ENCODE data around the gene VAMP2. TPM values are rescaled to one million over a fixed set of nuclear protein-coding genes. Genes with fewer than 3 reads are reported as not detected.

The VAMP2 gene
- total and polyA plus RNA-seq, 2 of the 4 experiments (the other 2 are of a cell fraction), result 2.3 to 33.3 TPM

GRCh38 chr17:8167526-8167925 is 4.8 kb upstream of the VAMP2 start:
- CTCF ChIA-PET, result no interaction called here
- BruUV-seq (replicated peaks), result no TSS peak
- WGBS, 2 experiments (ENCODE audit: extremely low coverage in 2 of 2, insufficient read length in 1 of 2), result 70% methylated on average over 2 of the region's 3 CpGs; no CpG with 5 or more reads in 1 of the 2 experiments

More at GRCh38 chr17:8167526-8167925, 4.8 kb upstream of the VAMP2 start:
- H4K8ac ChIP-seq (ENCODE audit: low read depth in 2 of 2, low read length in 2 of 2), result no peak overlapping the region
- H3K9me1 ChIP-seq (ENCODE audit: insufficient read depth, low read length), result peaks cover 4% of the 10 kb centered on the region; the same call in 1 of the 2 replicates
- TF ChIP-seq NFE2L2 (IDR thresholded peaks at IDR 0.05; ENCODE audit: low read depth, low read length) (no peak), FOS (IDR thresholded peaks at IDR 0.05; ENCODE audit: low read depth, low read length) (no peak), SMC3 (IDR thresholded peaks at IDR 0.05; ENCODE audit: low read depth, low read length) (no peak), MAFK (IDR thresholded peaks at IDR 0.05; ENCODE audit: low read depth, low read length) (no peak)
- no peak overlapping the region for H2AK5ac ChIP-seq (ENCODE audit: low read depth, low read length)
- H3K79me1 ChIP-seq (ENCODE audit: low read depth in 1 of 2, low read length in 2 of 2), result peaks cover 6% of the 10 kb centered on the region in 2 experiments; a peak in 2 of 4 replicates
- no peak overlapping the region for H2BK5ac ChIP-seq (ENCODE audit: low read depth, low read length, poor library complexity, severe bottlenecking)
- no peaks in the 10 kb centered on the region for H3K9me3 ChIP-seq (ENCODE audit: control insufficient read depth, insufficient read depth, low read length)
- H3K4me2 ChIP-seq (ENCODE audit: low read depth, low read length), result no peak overlapping the region
- H3K36me3 ChIP-seq (ENCODE audit: control insufficient read depth, insufficient read depth, low read length), result no peaks in the 10 kb centered on the region
- dilution Hi-C loops (cut with HindIII; ENCODE audit: low sequenced_read_pairs, unreplicated experiment) (no loop called here), in situ Hi-C loops (cut with MboI; ENCODE audit: low sequenced_read_pairs) (loop anchor here (25.0 kb wide), 1 partner anchor 930 kb away; the partner anchor contains the start of genes DVL2, GABARAP and PHF23), intact Hi-C loops (cut with micrococcal nuclease) (no loop called here)
- no peak overlapping the region for H4K91ac ChIP-seq (ENCODE audit: insufficient read depth, low read depth, low read length)
- no peak overlapping the region for H3K14ac ChIP-seq (replicated peaks; ENCODE audit: low read depth, low read length)
- ATAC-seq (ENCODE audit: low read depth), result no peak
- POLR2A ChIA-PET (ENCODE audit: unreplicated experiment), result no interaction called here
- H3K9ac ChIP-seq (ENCODE audit: low read depth, low read length), result no peak overlapping the region
- DNase-seq, result no peak
- H2BK15ac ChIP-seq (ENCODE audit: low read depth, low read length), result no peak overlapping the region
- H3K4ac ChIP-seq (ENCODE audit: low read depth, low read length), result no peak overlapping the region
- no peaks in the 10 kb centered on the region for H4K20me1 ChIP-seq (ENCODE audit: insufficient read depth, low read length)
- no peak overlapping the region for H4K5ac ChIP-seq (ENCODE audit: low read depth, low read length)
- H2AK9ac ChIP-seq (replicated peaks; ENCODE audit: low read depth, low read length, poor library complexity), result no peak overlapping the region
- H2BK20ac ChIP-seq (ENCODE audit: low read depth, low read length), result no peak overlapping the region
- H3K4me3 ChIP-seq (ENCODE audit: insufficient read depth, low read depth, low read length), result no peak overlapping the region
- H2BK120ac ChIP-seq (ENCODE audit: low read depth, low read length), result no peak overlapping the region
- no peak overlapping the region for H3K18ac ChIP-seq (ENCODE audit: low read depth, low read length)
- H3K27ac ChIP-seq (ENCODE audit: insufficient read depth, low read length), result no peak overlapping the region
- no peak overlapping the region for H2AFZ ChIP-seq (replicated peaks; ENCODE audit: low read length, poor library complexity)
- H3K56ac ChIP-seq (ENCODE audit: extremely low read depth, insufficient read depth, low read length), result no peak overlapping the region
- H3K4me1 ChIP-seq (ENCODE audit: control insufficient read depth, insufficient read depth, low read length), result peaks cover 18% of the 10 kb centered on the region
- H3K27me3 ChIP-seq (ENCODE audit: control insufficient read depth, insufficient read depth, low read length), result no peaks in the 10 kb centered on the region
- no peak overlapping the region for H3K23ac ChIP-seq (ENCODE audit: low read depth, low read length)
